Activated T-cell treated with anti-CD3 and anti-CD28 coated beads for 48 hours (primary cell): ENCODE results near the gene CABS1.

Experiments used
- DNase-seq: peaks from one replicate; pipeline ENCODE4 v3.0.0-alpha.2; 2020; ENCODE audit warnings: low read depth

Gene CABS1

GRCh38 chr4:70334681-70335080 is at the start of gene CABS1:
CABS1 (plus strand) TSS chr4:70334981; CDS start chr4:70335040, 59 bp downstream.
- DNase-seq, result no peak

GRCh38 chr4:70288651-70289050 is 46.1 kb upstream of the CABS1 start:
- no peak for DNase-seq

GRCh38 chr4:70291341-70291740 is 43.4 kb upstream of the CABS1 start:
- DNase-seq, result no peak

- DNase-seq, result no peak
Measured at GRCh38 chr4:70297576-70297975, 37.2 kb upstream of the CABS1 start.

- DNase-seq, result no peak
Measured at GRCh38 chr4:70298051-70298450, 36.7 kb upstream of the CABS1 start.

GRCh38 chr4:70299643-70300042 is 35.1 kb upstream of the CABS1 start:
- no peak for DNase-seq

GRCh38 chr4:70300215-70300614 is 34.6 kb upstream of the CABS1 start:
- no peak for DNase-seq

GRCh38 chr4:70303090-70303489 is 31.7 kb upstream of the CABS1 start:
- no peak for DNase-seq

- DNase-seq, result no peak
Measured at GRCh38 chr4:70305601-70306000, 29.2 kb upstream of the CABS1 start.

- no peak for DNase-seq
Measured at GRCh38 chr4:70306076-70306475, 28.7 kb upstream of the CABS1 start.

- no peak for DNase-seq
Measured at GRCh38 chr4:70313736-70314135, 21.0 kb upstream of the CABS1 start.

GRCh38 chr4:70315928-70316327 is 18.9 kb upstream of the CABS1 start:
- DNase-seq, result no peak

- no peak for DNase-seq
Measured at GRCh38 chr4:70326052-70326451, 8.7 kb upstream of the CABS1 start.

- no peak for DNase-seq
Measured at GRCh38 chr4:70336043-70336442, 1.3 kb downstream of the CABS1 start.

- no peak for DNase-seq
Measured at GRCh38 chr4:70337886-70338420, 3.2 kb downstream of the CABS1 start.

GRCh38 chr4:70356185-70356584 is 21.4 kb downstream of the CABS1 start:
- no peak for DNase-seq

GRCh38 chr4:70359115-70359661 is 24.4 kb downstream of the CABS1 start:
- no peak for DNase-seq

GRCh38 chr4:70360460-70360859 is 25.7 kb downstream of the CABS1 start, which contains the start of gene SMR3A:
SMR3A (plus strand) TSS chr4:70360760; CDS start chr4:70362116, 1,356 bp downstream.
- no peak for DNase-seq

- DNase-seq, result no peak
Measured at GRCh38 chr4:70364002-70364401, 29.2 kb downstream of the CABS1 start.

- no peak for DNase-seq
Measured at GRCh38 chr4:70365479-70365878, 30.7 kb downstream of the CABS1 start.

GRCh38 chr4:70367813-70368212 is 33.0 kb downstream of the CABS1 start:
- DNase-seq, result no peak

- no peak for DNase-seq
Measured at GRCh38 chr4:70371987-70372386, 37.2 kb downstream of the CABS1 start.

- no peak for DNase-seq
Measured at GRCh38 chr4:70372760-70373159, 38.0 kb downstream of the CABS1 start.

- no peak for DNase-seq
Measured at GRCh38 chr4:70380578-70380977, 45.8 kb downstream of the CABS1 start.
